Inflammatory macrophage treated with lipopolysaccharide for 4 hours (primary cell): ENCODE results near the gene MAP3K7CL.
"Not testable (repeated sequence)": the region's sequence is repeated elsewhere in the genome, so short reads cannot be mapped to it uniquely, and the experiment has no call there.

Source experiments
- DNase-seq: peaks from one replicate; pipeline ENCODE4 v3.0.0-alpha.2; 2020

The MAP3K7CL gene

GRCh38 chr21:29133796-29134195 lies 3.4 kb downstream of the MAP3K7CL start:
- no peak for DNase-seq

DNA sequence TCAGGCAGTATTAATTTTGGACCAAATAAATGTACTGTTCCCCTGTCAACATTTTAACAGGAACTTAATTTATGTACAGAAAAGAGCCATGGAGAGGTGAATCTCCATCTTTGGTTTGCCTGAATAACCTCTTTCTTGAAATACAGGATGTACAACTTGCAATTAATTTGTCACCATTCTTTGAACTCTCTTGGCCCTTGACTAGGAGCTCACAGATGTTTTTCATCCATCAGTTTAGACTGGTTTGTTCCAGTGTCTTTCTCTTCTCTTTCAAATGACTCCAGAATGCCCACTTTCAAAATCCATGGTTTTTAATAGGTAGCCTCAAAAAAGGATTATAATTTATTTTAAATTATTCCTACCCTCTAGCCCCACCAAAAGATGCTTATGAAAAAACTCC lies 5.0 kb downstream of the MAP3K7CL start:
- DNase-seq: no peak

GRCh38 chr21:29136033-29136432 lies 5.6 kb downstream of the MAP3K7CL start:
- DNase-seq: no peak

DNA sequence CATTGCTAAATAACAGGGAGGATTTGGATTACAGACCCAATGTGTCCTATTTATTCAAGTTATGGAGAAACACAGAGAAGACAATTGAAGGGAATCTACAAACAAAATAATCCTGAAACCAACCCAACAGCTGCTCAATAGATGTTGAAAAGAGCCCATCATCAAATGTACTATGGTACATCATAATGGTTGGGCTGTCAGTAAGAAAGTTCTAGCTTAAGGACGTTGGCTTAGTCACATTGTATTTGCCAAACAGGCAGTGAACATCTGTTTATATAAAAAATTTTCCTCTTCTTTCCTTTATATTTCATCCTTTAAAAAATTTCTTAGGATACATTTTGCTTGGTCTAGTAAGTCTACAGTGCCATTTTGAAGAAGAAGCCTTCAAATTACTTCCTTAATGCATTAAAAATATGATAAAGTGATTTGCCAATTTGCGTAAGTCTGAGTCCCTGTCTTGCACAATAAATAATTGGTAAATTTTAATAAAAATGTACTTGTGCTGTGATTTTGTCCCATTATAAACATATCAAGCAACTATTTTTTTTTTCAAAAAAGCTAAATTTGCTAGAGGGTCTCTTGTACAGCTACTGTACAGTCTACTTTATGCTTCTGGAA lies 14.4 kb downstream of the MAP3K7CL start:
- DNase-seq: no peak

GRCh38 chr21:29145354-29145782 lies 14.9 kb downstream of the MAP3K7CL start:
- DNase-seq: peak; percentile 65

GRCh38 chr21:29145852-29146453 lies 15.5 kb downstream of the MAP3K7CL start:
- no peak for DNase-seq

GRCh38 chr21:29146726-29147125 lies 16.3 kb downstream of the MAP3K7CL start:
- no peak for DNase-seq

GRCh38 chr21:29148530-29148929 lies 18.1 kb downstream of the MAP3K7CL start:
- DNase-seq: no peak

DNA sequence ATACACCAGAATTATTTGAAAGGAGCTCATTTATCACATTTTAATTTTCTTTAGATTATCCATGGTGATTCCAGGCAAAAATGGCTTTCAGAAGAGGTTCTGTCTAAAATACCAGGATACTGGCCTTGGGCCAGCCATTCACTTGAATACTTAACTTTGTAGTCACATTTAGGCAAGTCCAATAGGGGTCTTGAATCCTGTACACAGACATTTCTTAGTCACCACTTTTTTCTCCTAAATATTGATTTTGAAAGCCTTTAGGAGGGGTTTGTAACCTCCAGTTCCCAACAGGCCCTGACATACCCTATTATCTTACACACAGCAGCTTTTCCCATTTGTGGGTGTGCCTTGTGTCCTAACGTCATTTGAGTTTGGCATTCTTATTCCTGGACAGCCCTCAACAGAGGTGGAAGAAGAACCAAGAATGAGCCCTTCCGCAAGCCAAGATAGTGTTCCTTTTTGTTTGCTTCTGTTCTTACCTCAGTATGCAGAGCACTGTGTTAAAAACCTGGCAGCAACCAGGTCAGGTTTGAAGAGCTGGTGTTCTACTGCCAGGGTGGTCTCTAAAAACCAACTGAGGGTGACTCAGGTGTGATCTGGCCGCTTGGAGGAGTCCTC lies 19.5 kb downstream of the MAP3K7CL start:
- DNase-seq: no peak

DNA sequence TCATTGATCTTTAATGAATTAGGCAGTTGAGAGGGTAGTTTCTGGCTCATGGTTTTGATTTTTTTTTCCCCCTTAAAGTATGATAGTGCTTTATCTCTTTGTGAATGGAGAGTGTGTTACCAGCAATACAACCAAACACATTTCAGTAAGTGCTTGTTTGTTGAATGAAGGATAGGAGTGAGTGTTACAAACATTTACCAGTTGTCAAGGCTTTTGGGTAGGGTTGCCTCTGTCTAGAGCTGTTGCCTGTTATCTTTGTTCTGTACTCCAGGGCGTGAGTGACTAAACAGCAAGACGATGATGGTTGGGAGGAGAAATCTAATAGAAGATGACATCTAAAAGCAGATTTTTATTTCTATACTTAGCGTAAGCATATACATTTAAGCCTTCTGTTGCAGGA lies 21.5 kb downstream of the MAP3K7CL start:
- no peak for DNase-seq

DNA sequence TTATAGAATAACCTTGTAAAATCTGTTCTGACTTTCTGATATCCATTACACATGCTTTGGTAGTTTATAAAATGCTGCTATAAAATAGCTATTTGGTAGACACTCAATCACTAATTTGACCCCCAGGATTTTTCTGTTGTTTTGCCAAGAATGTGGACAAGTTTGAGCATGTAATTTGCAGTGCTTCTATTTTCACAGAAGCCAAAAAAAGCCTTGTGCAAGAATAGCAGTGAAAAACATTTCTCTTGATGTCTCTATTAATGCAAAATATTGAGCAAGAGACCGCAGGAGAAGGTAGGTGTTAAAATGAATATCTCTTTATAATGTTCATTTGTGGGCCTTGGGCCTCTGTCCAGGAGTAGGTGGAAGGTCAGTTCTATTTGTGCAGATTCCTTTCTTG lies 22.5 kb downstream of the MAP3K7CL start:
- no peak for DNase-seq

DNA sequence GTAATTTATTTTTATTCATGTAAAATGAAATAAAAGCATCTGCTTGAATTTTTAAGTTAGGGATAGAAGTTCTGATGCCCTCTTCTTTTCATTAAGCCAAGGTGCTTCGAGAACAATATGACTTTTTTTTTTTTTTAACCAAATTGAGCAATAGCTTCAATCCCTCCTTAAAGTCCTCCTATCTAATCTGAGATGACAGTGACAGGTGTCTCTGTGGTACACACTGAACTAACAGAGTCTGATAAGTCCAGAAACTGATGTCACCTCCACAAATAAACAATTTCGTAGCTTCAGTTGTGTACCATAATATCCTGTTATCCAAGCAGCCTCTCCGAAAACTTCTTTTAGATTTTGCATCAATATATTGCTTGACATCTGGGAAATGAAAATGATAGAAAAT lies 23.8 kb downstream of the MAP3K7CL start:
- DNase-seq: no peak

GRCh38 chr21:29155118-29155932 lies 24.9 kb downstream of the MAP3K7CL start:
- DNase-seq: peak; percentile 60

- DNase-seq: no peak
Observed at GRCh38 chr21:29155933-29156260, 25.5 kb downstream of the MAP3K7CL start.

- peak; percentile 89 for DNase-seq
Observed at GRCh38 chr21:29157080-29157479, 26.6 kb downstream of the MAP3K7CL start.

- DNase-seq: peak; percentile 46
Observed at GRCh38 chr21:29159842-29160241, 29.4 kb downstream of the MAP3K7CL start.

GRCh38 chr21:29162825-29163224 lies 32.4 kb downstream of the MAP3K7CL start:
- DNase-seq: peak; percentile 86

DNA sequence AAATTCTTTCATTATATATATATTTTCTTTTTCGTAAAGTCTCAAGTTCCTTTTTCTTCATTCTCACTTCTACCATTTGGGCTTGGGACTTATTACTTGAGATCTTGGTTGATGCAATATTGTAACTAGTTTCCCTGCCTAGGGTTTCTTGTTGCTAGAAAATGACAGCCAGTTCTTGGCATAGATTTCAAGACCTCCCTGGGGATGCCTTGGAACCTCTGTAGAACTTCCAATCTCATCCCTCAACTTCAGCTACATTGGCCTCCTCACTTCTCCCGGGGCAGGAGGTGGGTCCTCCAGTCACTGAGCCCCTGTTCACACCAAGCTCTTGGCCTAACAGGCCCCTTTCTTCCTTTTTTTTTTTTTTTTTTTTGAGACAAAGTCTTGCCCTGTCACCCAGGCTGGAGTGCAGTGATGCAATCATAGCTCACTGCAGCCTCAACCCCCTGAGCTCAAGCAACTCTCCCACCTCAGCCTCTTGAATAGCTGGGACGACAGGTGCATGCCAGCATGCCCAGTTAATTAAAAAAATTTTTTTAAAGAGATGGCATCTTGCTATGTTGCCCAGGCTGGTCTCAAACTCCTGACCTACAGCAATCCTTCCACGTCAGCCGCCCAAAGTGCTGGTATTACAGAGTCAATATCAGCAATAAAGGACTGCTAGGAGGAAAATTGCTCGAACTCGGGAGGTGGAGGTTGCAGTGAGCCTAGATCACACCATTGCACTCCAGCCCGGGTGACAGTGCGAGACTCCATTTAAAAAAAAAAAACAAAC lies 33.1 kb downstream of the MAP3K7CL start:
- peak; percentile 89 for DNase-seq

DNA sequence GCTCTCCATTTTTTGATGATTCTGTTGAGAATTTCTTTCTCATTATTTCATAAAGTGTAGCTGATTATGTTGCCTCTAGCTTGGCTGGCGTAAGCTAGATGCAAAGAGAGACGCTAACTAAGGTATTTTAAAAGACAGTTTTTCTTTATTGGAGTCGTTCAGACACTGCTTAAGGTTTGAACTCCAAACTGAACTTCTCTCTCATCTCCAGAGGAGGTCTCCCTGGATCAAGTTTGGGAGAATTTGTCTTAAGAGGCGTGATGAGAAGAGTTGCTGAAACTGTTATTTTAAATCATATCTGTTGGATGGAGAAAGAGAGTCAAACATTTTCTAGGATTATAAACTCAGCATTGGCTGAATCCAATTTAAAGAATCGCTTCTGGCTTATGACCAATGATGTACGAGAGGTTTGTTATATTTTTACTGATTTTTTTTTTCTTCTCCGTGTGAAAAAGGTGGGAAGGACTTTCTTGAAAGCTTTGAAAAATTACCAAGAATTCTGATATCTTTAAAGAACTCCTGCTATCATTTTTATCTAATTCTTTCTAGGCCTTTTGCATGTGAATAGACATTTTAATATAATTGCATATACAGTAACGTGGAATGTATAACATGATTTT lies 34.0 kb downstream of the MAP3K7CL start:
- DNase-seq: peak; percentile 88

GRCh38 chr21:29166323-29166722 lies 35.9 kb downstream of the MAP3K7CL start:
- peak; percentile 92 for DNase-seq

DNA sequence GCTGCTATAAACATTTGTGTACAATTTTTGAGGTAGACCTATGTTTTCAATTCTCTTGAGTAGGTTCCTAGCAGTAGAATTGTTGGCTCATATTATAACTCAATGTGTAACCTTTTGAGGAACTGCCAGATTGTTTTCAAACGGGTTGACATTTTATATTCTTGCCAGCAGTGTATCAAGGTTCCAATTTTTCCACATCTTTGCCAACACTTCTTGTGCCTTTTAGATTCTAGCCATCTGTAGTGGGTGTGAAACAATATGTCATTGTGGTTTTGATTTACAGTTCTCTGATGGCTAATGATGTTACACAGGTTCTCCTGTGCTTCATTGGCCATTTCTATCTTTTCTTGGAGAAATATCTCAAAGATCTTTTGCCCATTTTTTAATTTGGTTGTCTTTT lies 36.4 kb downstream of the MAP3K7CL start:
- DNase-seq: peak; percentile 84

DNA sequence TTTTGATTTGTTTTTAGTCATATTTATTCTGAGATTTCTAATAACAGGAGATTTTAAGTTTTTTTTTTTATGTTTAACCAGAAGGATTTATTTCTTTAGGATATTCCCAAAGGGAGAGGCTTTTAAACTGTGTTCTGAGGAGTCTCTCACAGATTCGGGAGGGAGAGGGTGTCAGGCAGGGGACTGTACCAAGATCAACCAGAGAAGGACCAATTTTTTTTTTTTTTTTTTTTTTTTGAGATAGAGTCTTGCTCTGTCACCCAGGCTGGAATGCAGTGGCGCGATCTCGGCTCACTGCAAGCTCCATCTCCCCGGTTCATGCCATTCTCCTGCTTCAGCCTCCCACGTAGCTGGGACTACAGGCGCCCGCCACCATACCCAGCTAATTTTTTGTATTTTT lies 37.0 kb downstream of the MAP3K7CL start:
- DNase-seq: not testable (repeated sequence)
